ENCODE data around the gene NR4A1. TPM values are rescaled to one million over a fixed set of nuclear protein-coding genes. Genes with fewer than 3 reads are reported as not detected.

NR4A1 gene
- total RNA-seq, 1 experiment from 2014 or later = 25.8 TPM

GRCh38 chr12:52032804-52033445 lies 18.3 kb upstream of the NR4A1 start:
- Histone ChIP-seq H3K18ac (ENCODE audit: insufficient read length, low read depth, low read length) (peak overlapping the region; percentile 74), H3K4ac (ENCODE audit: low read depth, low read length) (peak overlapping the region; percentile 46; the same call in 1 of the 2 replicates), H3K79me1 (ENCODE audit: insufficient read depth, low read depth, low read length, poor library complexity, severe bottlenecking) (no peaks in the 10 kb centered on the region), H3K23me2 (ENCODE audit: insufficient read length, low read depth, low read length, poor library complexity, severe bottlenecking) (peaks cover 10% of the 10 kb centered on the region), H3K14ac (ENCODE audit: insufficient read depth, low read length) (peak overlapping the region; percentile 84; the same call in 1 of the 2 replicates), H2BK5ac (ENCODE audit: insufficient read length, low read length) (no peak overlapping the region), H3K27ac (ENCODE audit: insufficient read length, low read depth, low read length) (no peak overlapping the region), H3K4me1 (ENCODE audit: insufficient read depth, low read length) (peaks cover 2% of the 10 kb centered on the region; the same call in 1 of the 2 replicates), H3K56ac (ENCODE audit: insufficient read length, low read depth, low read length) (no peak overlapping the region), H2BK120ac (ENCODE audit: low read depth, low read length, poor library complexity, severe bottlenecking) (peak overlapping the region; percentile 94), H3K9me3 (ENCODE audit: control insufficient read depth, low read depth, low read length) (no peaks in the 10 kb centered on the region), H3K4me2 (ENCODE audit: insufficient read depth, insufficient read length, low read length) (peak overlapping the region; percentile 53), H3K9ac (ENCODE audit: extremely low read depth, insufficient read length, low read length) (peak overlapping the region; percentile 25), H3K27me3 (ENCODE audit: insufficient read depth, low read length) (peaks cover 2% of the 10 kb centered on the region; the same call in 1 of the 2 replicates), H3T11ph (ENCODE audit: low read length) (no peak overlapping the region), H2BK15ac (ENCODE audit: low read depth, low read length) (no peak overlapping the region), H2BK12ac (ENCODE audit: insufficient read length, low read depth, low read length) (no peak overlapping the region), H3K23ac (ENCODE audit: insufficient read length, low read depth, low read length) (no peak overlapping the region), H2AFZ (ENCODE audit: low read length) (no peak overlapping the region), H4K91ac (ENCODE audit: insufficient read length, low read depth, low read length) (peak overlapping the region; percentile 52), H4K5ac (ENCODE audit: insufficient read length, low read depth, low read length) (no peak overlapping the region), H4K20me1 (ENCODE audit: control insufficient read depth, insufficient read depth, insufficient read length) (no peaks in the 10 kb centered on the region), H2AK5ac (ENCODE audit: insufficient read length, low read length) (no peak overlapping the region), H3K79me2 (ENCODE audit: insufficient read depth, low read length) (no peaks in the 10 kb centered on the region), H4K8ac (replicated peaks; ENCODE audit: insufficient read length, low read depth, low read length) (no peak overlapping the region), H2BK20ac (ENCODE audit: low read depth, low read length, poor library complexity, severe bottlenecking) (no peak overlapping the region)
- Mint-ChIP-seq H3K27ac (peak overlapping the region; percentile 93 to 97 (median 96); a peak in 6 of 7 replicates), H3K9me3 (no peaks in the 10 kb centered on the region), H3K36me3 (ENCODE audit: insufficient read depth in 1 of 3, low read depth in 3 of 3) (peaks cover 0 to 2% (median 0%) of the 10 kb centered on the region in 3 experiments; a peak in 1 of 7 replicates), H3K4me1 (peaks cover 27 to 39% of the 10 kb centered on the region in 2 experiments), H3K4me3 (peak overlapping the region; percentile 54 to 75), H3K27me3 (ENCODE audit: low read depth) (peaks cover 46% of the 10 kb centered on the region)
- no peak for TF ChIP-seq CTCF (conservative IDR thresholded peaks at IDR 0.05)
- no CpG with 5 or more reads among the region's 48 CpGs for WGBS (ENCODE audit: extremely low coverage, insufficient read length, low lambda C conversion rate)
- DNase-seq = peak; percentile 100

Measured in H9 (cell line).